HFFc6 (cell line): ENCODE results near the gene ANKRD22. TPM values are rescaled to one million over a fixed set of nuclear protein-coding genes. Genes with fewer than 3 reads are reported as not detected.

ENCODE experiments used
- DNase-seq: peaks from one replicate; pipeline ENCODE4 v3.0.0-alpha.2; 2018
- H3K27ac Mint-ChIP-seq: 2 replicates; pipeline ENCODE4 v1.8.0; 2020; ENCODE audit warnings: mild to moderate bottlenecking, mixed read lengths
- H3K27me3 Mint-ChIP-seq: 2 replicates; pipeline ENCODE4 v1.8.0; 2021; ENCODE audit warnings: mild to moderate bottlenecking, moderate library complexity, mixed read lengths; ENCODE audit not compliant: insufficient read depth
- H3K36me3 Mint-ChIP-seq: 2 replicates; pipeline ENCODE4 v1.8.0; 2021; ENCODE audit warnings: low read depth, mixed read lengths
- H3K4me1 Mint-ChIP-seq: 2 replicates; pipeline ENCODE4 v1.8.0; 2020; ENCODE audit warnings: low read depth, mixed read lengths
- H3K4me3 Mint-ChIP-seq: 2 replicates; pipeline ENCODE4 v1.8.0; 2020; ENCODE audit warnings: mild to moderate bottlenecking, moderate library complexity, mixed read lengths
- H3K9me3 Mint-ChIP-seq: 2 replicates; pipeline ENCODE4 v1.8.0; 2020; ENCODE audit warnings: mild to moderate bottlenecking, mixed read lengths
- total RNA-seq, 6 experiments: library from RNA; stranded (reverse); fragmentation: NEBNext Ultra II Directional; extraction: Animal tissue kit (Norgen Biotek cat#: 25700); gene quantifications; 2 replicates in 1 of 6; 3 replicates in 5 of 6; pipeline ENCODE4 v1.2.3, GENCODE V29; 2021
- TF ChIP-seq, protein P1 (sequence below): fragments of 200-600 bp; sonication (generic); IDR thresholded peaks from 2 replicates; pipeline ENCODE4 v1.5.0; 2021; ENCODE audit warnings: antibody characterized with exemption, mild to moderate bottlenecking

ANKRD22 gene
- total RNA-seq, 6 experiments from 2014 or later = not detected

DNA sequence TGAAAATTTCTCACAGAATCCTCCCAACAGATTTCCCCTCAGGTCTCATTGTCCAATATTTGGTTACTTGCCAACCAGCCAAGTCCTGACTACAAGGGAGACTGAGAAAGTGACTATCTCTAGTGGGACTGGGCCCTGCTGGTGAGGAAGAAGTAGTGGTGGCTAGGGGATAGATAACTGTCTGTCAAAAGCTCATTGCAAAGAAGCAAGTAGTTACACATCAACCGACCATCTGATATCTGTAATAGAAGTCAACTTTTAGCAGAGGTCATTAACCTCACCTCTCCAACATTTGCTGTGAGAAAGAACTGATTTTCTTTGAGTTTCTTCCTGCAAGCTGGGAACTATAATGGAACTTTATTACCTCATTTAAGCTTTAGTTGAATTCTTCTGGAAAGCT, 43.6 kb upstream of the ANKRD22 start:
- H3K4me1 Mint-ChIP-seq = peaks cover 92% of the 10 kb centered on the region

DNA sequence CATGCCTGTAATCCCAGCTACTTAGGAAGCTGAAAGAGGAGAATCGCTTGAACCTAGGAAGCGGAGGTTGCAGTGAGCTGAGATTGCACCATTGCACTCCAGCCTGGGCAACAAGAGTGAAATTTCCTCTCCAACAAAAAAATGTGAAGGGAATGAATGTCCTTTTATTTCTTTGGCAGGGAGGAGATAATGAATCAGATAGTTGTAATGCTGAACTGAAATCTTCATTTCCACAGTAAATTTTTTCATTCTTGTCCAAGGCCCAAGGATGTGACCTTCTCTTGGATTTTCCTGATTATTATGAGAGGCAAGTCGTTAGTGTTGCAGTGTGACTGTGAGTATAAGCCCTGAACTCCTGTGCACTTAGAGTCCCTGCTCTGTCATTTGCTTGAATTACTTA, 42.0 kb upstream of the ANKRD22 start:
- no peaks in the 10 kb centered on the region for H3K9me3 Mint-ChIP-seq
- H3K27ac Mint-ChIP-seq = peak overlapping the region; percentile 88
- DNase-seq = peak; percentile 48
- H3K36me3 Mint-ChIP-seq = peaks cover 17% of the 10 kb centered on the region; the same call in 1 of the 2 replicates
- H3K4me3 Mint-ChIP-seq = peak overlapping the region; percentile 46
- H3K4me1 Mint-ChIP-seq = peaks cover 96% of the 10 kb centered on the region
- TF ChIP-seq, protein P1, sequence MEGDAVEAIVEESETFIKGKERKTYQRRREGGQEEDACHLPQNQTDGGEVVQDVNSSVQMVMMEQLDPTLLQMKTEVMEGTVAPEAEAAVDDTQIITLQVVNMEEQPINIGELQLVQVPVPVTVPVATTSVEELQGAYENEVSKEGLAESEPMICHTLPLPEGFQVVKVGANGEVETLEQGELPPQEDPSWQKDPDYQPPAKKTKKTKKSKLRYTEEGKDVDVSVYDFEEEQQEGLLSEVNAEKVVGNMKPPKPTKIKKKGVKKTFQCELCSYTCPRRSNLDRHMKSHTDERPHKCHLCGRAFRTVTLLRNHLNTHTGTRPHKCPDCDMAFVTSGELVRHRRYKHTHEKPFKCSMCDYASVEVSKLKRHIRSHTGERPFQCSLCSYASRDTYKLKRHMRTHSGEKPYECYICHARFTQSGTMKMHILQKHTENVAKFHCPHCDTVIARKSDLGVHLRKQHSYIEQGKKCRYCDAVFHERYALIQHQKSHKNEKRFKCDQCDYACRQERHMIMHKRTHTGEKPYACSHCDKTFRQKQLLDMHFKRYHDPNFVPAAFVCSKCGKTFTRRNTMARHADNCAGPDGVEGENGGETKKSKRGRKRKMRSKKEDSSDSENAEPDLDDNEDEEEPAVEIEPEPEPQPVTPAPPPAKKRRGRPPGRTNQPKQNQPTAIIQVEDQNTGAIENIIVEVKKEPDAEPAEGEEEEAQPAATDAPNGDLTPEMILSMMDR = no peak
- H3K27me3 Mint-ChIP-seq = no peaks in the 10 kb centered on the region

More for the DNA sequence above, 43.6 kb upstream of the ANKRD22 start:
- Mint-ChIP-seq H3K27ac (no peak overlapping the region; the same call in 1 of the 2 replicates), H3K36me3 (peaks cover 17% of the 10 kb centered on the region), H3K9me3 (no peaks in the 10 kb centered on the region), H3K4me3 (no peak overlapping the region), H3K27me3 (no peaks in the 10 kb centered on the region)
- no peak for DNase-seq
- TF ChIP-seq, protein P1 = no peak

DNA sequence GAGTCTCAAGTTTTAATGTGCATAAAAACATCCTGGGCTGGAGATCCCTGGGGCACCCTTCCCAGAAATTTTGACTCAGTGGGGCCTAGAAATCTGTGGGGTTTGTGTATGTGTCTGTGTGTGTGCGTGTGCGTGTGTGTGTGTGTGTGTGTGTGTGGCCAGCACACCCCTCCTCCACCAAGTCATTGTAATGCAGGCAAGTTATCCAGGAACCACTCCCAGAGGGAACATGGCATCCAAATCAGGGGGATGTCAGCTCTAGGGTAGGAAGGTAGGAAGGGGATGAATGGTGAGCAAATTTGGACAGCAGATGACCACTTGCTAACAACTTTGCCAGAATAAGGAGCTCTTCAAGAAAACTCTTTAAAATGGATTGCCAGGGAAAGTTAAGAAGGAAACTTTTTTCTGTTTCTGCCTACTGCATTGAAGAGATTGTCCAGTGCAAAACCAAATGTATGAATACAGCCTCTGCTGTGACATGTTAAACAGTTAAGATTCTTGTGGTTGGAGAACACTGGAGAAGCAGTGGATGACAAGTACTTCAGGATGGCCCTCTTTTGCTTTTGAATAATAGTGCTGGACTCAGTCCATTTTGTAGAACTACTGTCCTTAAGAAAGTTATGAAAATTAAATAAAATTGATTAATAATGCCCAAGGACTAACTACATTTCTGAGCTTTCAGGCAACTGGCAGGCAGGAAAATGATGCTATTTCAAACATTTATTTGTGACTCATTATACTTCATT, 40.8 kb upstream of the ANKRD22 start:
- Mint-ChIP-seq H3K4me1 (peaks cover 94% of the 10 kb centered on the region), H3K4me3 (peak overlapping the region; percentile 76), H3K27ac (peak overlapping the region; percentile 88), H3K9me3 (no peaks in the 10 kb centered on the region), H3K36me3 (peaks cover 22% of the 10 kb centered on the region; the same call in 1 of the 2 replicates), H3K27me3 (no peaks in the 10 kb centered on the region)
- TF ChIP-seq, protein P1 = no peak
- peak; percentile 72 for DNase-seq

DNA sequence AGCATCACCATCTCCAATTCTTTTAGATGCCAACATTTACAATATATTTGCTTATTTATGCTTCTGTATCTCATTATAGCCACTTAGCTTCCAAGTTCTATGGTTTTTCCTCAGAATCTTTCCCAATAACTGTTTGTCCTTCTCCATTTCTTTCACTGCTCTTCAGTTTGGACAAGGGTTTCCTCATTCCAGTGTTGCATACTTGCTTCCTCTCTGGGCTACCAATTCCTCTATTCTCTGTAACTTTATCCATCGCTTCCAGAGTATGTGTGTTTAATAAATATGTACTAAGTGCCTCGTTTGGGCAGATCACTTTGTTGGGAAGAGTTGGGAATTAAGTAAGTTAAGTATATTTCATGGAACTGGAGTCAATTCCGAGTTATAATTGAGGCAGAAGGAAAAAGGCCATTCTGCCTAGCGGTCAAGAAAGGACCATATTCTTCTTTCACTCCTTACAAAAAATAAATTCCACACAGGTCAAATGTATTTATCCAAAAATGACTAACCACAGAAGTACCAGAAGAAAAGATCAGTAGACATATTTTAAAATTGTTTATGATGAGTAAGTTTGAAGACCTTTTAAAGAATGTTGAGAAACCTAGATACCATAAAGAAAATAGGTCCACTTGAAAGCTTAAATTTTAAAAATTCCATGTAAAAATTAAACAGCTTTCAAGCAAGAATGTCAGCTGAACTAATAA, 39.2 kb upstream of the ANKRD22 start:
- peaks cover 19% of the 10 kb centered on the region for H3K36me3 Mint-ChIP-seq
- TF ChIP-seq, protein P1 = no peak
- peaks cover 92% of the 10 kb centered on the region for H3K4me1 Mint-ChIP-seq
- peak overlapping the region; percentile 36 for H3K4me3 Mint-ChIP-seq
- H3K9me3 Mint-ChIP-seq = no peaks in the 10 kb centered on the region
- no peaks in the 10 kb centered on the region for H3K27me3 Mint-ChIP-seq
- peak overlapping the region; percentile 46 for H3K27ac Mint-ChIP-seq
- DNase-seq = no peak

DNA sequence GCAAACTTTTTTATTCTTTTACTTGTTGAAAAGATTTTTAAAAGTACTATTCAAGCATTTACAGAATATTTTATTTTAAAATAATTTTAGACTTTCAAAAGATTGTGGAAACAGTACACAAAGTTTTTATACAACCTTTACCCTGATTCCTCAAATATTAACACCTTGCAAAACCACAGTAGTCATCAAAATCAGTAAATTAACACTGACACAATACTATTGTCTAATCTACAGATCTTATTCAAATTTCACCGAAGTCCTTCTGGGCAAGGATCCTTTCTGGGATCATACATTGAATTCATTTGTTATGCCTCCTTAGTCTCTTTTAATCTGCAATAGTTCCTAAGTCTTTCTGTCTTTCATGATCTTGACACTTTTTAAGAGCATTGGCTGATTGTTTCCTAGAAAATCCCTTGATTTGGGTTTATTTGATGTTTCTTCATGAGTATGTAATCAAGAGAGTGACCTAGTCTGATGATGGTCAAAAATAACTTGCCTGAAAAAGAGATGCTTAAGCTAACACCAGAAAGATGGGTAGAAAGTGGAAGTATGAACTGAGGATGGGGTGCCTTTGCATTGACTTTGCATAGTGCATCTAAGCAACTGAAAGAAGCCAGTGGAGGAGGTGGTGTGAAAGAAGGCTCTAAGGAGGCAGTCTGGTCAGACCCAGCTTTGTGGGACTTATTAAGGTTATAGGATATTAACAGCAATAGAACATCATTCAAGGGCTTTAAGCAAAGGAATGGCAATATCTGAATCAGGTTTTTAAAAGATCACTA, 38.1 kb upstream of the ANKRD22 start:
- Mint-ChIP-seq H3K4me3 (peak overlapping the region; percentile 12; the same call in 1 of the 2 replicates), H3K36me3 (peaks cover 28% of the 10 kb centered on the region), H3K27ac (peak overlapping the region; percentile 34), H3K9me3 (no peaks in the 10 kb centered on the region), H3K4me1 (peaks cover 94% of the 10 kb centered on the region), H3K27me3 (no peaks in the 10 kb centered on the region)
- TF ChIP-seq, protein P1 = no peak
- DNase-seq = no peak
